Measurements from ENCODE around the gene CPED1.

DNA sequence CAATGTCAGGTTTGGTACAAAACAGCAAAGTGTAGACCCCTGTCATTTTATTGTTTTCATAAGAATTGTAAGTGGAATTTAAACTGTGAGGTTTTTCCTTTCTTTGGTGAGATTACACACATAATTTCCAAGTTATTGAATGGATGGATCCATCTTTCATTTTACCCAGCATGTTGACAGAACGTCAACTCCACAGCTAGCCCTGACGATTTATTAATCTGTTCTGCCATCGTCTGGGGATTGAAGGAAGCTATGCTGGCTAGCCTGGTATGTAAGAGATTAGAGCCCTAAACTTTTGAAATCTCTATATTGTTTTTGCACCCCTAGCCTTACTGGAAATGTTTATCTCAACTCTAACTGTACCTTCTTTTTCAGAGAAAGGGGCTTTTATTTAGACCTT is 348.9 kb downstream of the CPED1 start:
- TF ChIP-seq POLR2A (IDR thresholded peaks at IDR 0.05) (no peak), CTCF (IDR thresholded peaks at IDR 0.05) (peak in 2 of 5 experiments; percentile 21 to 25)

All from transverse colon (tissue), 3 donors.